ENCODE measurements around the gene OPCML.

The OPCML gene

GRCh38 chr11:133536198-133536597 is 3.9 kb upstream of the OPCML start:
- DNase-seq, result no peak

GRCh38 chr11:133533205-133533604 is 904 bp upstream of the OPCML start:
- DNase-seq, result no peak

GRCh38 chr11:133531458-133531857 is 843 bp downstream of the OPCML start:
- no peak for DNase-seq

- no peak for DNase-seq
Measured at GRCh38 chr11:133530501-133530835, 1.8 kb downstream of the OPCML start.

- no peak for DNase-seq
Measured at GRCh38 chr11:133529807-133530500, 2.3 kb downstream of the OPCML start.

GRCh38 chr11:133526790-133527189 is 5.5 kb downstream of the OPCML start:
- no peak for DNase-seq

GRCh38 chr11:133525976-133526375 is 6.3 kb downstream of the OPCML start:
- DNase-seq, result no peak

- no peak for DNase-seq
Measured at GRCh38 chr11:133524488-133524887, 7.8 kb downstream of the OPCML start.

- DNase-seq, result no peak
Measured at GRCh38 chr11:133522344-133522743, 10.0 kb downstream of the OPCML start.

GRCh38 chr11:133521502-133521901 is 10.8 kb downstream of the OPCML start:
- no peak for DNase-seq

GRCh38 chr11:133520707-133521106 is 11.6 kb downstream of the OPCML start:
- no peak for DNase-seq

- no peak for DNase-seq
Measured at GRCh38 chr11:133519560-133519959, 12.7 kb downstream of the OPCML start.

GRCh38 chr11:133518702-133519264 is 13.5 kb downstream of the OPCML start:
- no peak for DNase-seq

- DNase-seq, result no peak
Measured at GRCh38 chr11:133516845-133517244, 15.5 kb downstream of the OPCML start.

GRCh38 chr11:133515107-133515506 is 17.2 kb downstream of the OPCML start:
- no peak for DNase-seq

GRCh38 chr11:133509924-133510697 is 22.2 kb downstream of the OPCML start:
- DNase-seq, result no peak

- no peak for DNase-seq
Measured at GRCh38 chr11:133508468-133508867, 23.8 kb downstream of the OPCML start.

- no peak for DNase-seq
Measured at GRCh38 chr11:133507185-133507584, 25.1 kb downstream of the OPCML start.

- no peak for DNase-seq
Measured at GRCh38 chr11:133506551-133507094, 25.7 kb downstream of the OPCML start.

- DNase-seq, result no peak
Measured at GRCh38 chr11:133506023-133506422, 26.3 kb downstream of the OPCML start.

GRCh38 chr11:133504906-133505305 is 27.4 kb downstream of the OPCML start:
- no peak for DNase-seq

GRCh38 chr11:133503776-133504175 is 28.5 kb downstream of the OPCML start:
- no peak for DNase-seq

GRCh38 chr11:133503236-133503635 is 29.1 kb downstream of the OPCML start:
- DNase-seq, result no peak

Data from stimulated activated CD4-positive, alpha-beta T cell treated with anti-CD3 and anti-CD28 coated beads, Interleukin-1b, Interleukin-23, amount 100 ng/mL, for 48 hours (primary cell).